Nephron progenitor cell (in vitro differentiated cells): Measurements from ENCODE around the gene BACH1.

Source experiments
- DNase-seq: peaks from one replicate; pipeline ENCODE4 v3.0.0; 2021
- H3K27ac Mint-ChIP-seq: 2 replicates; pipeline ENCODE4 v1.8.0; 2021; ENCODE audit warnings: mild to moderate bottlenecking, moderate library complexity, mixed read lengths
- H3K27me3 Mint-ChIP-seq: 2 replicates; pipeline ENCODE4 v1.8.0; 2021; ENCODE audit warnings: mild to moderate bottlenecking, low read depth, mixed read lengths; ENCODE audit not compliant: poor library complexity
- H3K36me3 Mint-ChIP-seq: 2 replicates; pipeline ENCODE4 v1.8.0; 2021; ENCODE audit warnings: low read depth, mixed read lengths
- H3K4me1 Mint-ChIP-seq: 2 replicates; pipeline ENCODE4 v1.8.0; 2021; ENCODE audit warnings: mixed read lengths
- H3K4me3 Mint-ChIP-seq: 2 replicates; pipeline ENCODE4 v1.8.0; 2021; ENCODE audit warnings: mild to moderate bottlenecking, moderate library complexity, mixed read lengths
- H3K9me3 Mint-ChIP-seq: 2 replicates; pipeline ENCODE4 v1.8.0; 2021; ENCODE audit warnings: mild to moderate bottlenecking, moderate library complexity, mixed read lengths
- TF ChIP-seq, protein P1 (sequence below): fragments of 200-600 bp; sonication (generic); IDR thresholded peaks from 2 replicates; pipeline ENCODE4 v1.5.0; 2021; ENCODE audit warnings: antibody characterized with exemption

Gene BACH1

GRCh38 chr21:29320031-29320430 is 21.3 kb downstream of the BACH1 start:
- peaks cover 29% of the 10 kb centered on the region for H3K9me3 Mint-ChIP-seq
- TF ChIP-seq, protein P1, sequence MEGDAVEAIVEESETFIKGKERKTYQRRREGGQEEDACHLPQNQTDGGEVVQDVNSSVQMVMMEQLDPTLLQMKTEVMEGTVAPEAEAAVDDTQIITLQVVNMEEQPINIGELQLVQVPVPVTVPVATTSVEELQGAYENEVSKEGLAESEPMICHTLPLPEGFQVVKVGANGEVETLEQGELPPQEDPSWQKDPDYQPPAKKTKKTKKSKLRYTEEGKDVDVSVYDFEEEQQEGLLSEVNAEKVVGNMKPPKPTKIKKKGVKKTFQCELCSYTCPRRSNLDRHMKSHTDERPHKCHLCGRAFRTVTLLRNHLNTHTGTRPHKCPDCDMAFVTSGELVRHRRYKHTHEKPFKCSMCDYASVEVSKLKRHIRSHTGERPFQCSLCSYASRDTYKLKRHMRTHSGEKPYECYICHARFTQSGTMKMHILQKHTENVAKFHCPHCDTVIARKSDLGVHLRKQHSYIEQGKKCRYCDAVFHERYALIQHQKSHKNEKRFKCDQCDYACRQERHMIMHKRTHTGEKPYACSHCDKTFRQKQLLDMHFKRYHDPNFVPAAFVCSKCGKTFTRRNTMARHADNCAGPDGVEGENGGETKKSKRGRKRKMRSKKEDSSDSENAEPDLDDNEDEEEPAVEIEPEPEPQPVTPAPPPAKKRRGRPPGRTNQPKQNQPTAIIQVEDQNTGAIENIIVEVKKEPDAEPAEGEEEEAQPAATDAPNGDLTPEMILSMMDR: no peak
- H3K4me3 Mint-ChIP-seq: no peak overlapping the region
- DNase-seq: no peak
- no peaks in the 10 kb centered on the region for H3K27me3 Mint-ChIP-seq
- peaks cover 86% of the 10 kb centered on the region for H3K36me3 Mint-ChIP-seq
- H3K4me1 Mint-ChIP-seq: peaks cover 4% of the 10 kb centered on the region
- H3K27ac Mint-ChIP-seq: no peak overlapping the region

DNA sequence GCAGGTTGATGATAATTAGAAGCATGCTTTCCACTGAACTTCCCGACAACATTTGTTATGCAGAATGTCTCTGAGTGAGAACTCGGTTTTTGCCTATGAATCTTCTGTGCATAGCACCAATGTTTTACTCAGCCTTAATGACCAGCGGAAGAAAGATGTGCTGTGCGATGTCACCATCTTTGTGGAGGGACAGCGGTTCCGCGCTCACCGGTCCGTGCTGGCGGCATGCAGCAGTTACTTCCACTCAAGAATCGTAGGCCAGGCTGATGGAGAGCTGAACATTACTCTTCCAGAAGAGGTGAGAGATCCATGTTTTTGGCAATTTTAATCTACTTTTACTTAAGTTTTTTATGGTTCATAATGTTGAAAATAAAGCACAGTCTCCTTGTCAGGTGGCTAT is 22.5 kb downstream of the BACH1 start:
- H3K27me3 Mint-ChIP-seq: no peaks in the 10 kb centered on the region
- no peaks in the 10 kb centered on the region for H3K4me1 Mint-ChIP-seq
- H3K36me3 Mint-ChIP-seq: peaks cover 86% of the 10 kb centered on the region
- no peak for DNase-seq
- H3K4me3 Mint-ChIP-seq: no peak overlapping the region
- no peak overlapping the region for H3K27ac Mint-ChIP-seq
- TF ChIP-seq, protein P1: no peak
- peaks cover 29% of the 10 kb centered on the region for H3K9me3 Mint-ChIP-seq

DNA sequence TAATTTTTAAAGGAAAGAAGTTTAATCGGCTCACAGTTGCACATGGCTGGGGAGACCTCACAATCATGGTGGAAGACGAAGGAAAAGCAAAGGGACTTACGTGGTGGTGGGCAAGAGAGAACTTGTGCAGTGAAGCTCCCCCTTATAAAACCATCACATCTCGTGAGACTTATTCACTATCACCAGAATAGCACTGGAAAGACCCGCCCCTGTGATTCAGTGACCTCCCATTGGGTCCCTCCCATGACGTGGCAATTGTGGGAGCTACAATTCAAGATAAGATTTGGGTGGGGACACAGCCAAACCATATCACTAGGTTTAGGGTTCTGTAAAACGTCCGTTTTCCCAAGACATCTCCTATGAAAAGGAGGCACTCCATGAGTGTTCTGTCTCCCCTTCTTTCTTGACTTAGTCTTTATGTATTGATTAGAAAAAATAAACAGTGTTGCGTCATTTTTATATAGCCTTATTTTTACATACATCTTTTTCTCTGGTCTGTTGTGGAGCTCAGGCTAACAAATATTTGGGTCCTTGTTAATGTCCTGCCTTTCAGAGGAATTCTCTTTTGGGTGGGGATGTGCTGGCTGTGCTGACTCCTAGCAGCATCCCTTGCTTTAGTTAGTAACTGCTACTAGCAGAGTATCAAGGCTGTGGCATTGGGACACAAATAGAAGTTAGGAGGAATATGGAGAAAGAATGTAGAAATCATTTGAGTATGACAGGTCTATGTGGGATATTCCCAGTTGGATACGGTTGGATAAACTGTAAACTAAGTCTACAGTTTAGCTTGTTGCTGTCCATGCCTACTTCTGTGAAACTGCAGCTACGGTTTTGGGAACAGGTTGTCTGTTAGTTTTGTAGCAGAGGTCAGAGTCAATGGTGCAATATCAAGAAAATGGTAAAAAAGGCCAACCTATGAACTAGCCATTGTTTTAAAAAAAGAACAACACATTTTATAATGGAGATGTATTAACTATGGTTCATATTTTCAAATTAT is 23.5 kb downstream of the BACH1 start:
- Mint-ChIP-seq H3K9me3 (peaks cover 28% of the 10 kb centered on the region), H3K4me3 (no peak overlapping the region), H3K27me3 (no peaks in the 10 kb centered on the region), H3K27ac (no peak overlapping the region), H3K4me1 (no peaks in the 10 kb centered on the region), H3K36me3 (peaks cover 88% of the 10 kb centered on the region)
- TF ChIP-seq, protein P1: no peak
- DNase-seq: no peak

DNA sequence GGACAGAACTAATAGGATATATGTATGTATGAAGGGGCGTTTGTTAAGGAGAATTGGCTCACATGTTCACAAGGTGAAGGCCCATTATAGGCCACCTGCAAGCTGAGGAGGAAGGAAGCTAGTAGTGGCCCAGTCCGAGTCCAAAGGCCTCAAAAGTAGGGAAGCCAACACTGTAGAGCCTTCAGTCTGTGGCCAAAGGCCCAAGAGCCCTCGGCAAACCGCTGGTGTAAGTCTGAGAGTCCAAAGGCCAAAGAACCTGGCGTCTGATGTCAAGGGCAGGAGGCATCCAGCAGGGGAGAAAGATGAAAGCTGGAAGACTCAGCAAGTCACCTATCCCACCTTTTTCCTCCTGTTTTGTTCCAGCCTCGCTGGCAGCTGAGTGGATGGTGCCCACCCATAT is 24.5 kb downstream of the BACH1 start:
- Mint-ChIP-seq H3K9me3 (peaks cover 22% of the 10 kb centered on the region), H3K4me3 (no peak overlapping the region), H3K27ac (no peak overlapping the region), H3K4me1 (no peaks in the 10 kb centered on the region), H3K36me3 (peaks cover 87% of the 10 kb centered on the region), H3K27me3 (no peaks in the 10 kb centered on the region)
- TF ChIP-seq, protein P1: no peak
- no peak for DNase-seq

- H3K36me3 Mint-ChIP-seq: peaks cover 72% of the 10 kb centered on the region
- TF ChIP-seq, protein P1: no peak
Measured at GRCh38 chr21:29326914-29327554, 28.3 kb downstream of the BACH1 start.

More at GRCh38 chr21:29326914-29327554, 28.3 kb downstream of the BACH1 start:
- Mint-ChIP-seq H3K27me3 (no peaks in the 10 kb centered on the region), H3K9me3 (no peaks in the 10 kb centered on the region), H3K4me1 (no peaks in the 10 kb centered on the region), H3K27ac (no peak overlapping the region), H3K4me3 (no peak overlapping the region)
- no peak for DNase-seq
